HFFc6 (cell line): ENCODE measurements around the gene DPYD. TPM values are rescaled to one million over a fixed set of nuclear protein-coding genes. Genes with fewer than 3 reads are reported as not detected.

Experiments
- DNase-seq: peaks from one replicate; pipeline ENCODE4 v3.0.0-alpha.2; 2018
- H3K27ac Mint-ChIP-seq: 2 replicates; pipeline ENCODE4 v1.8.0; 2020; ENCODE audit warnings: mild to moderate bottlenecking, mixed read lengths
- H3K27me3 Mint-ChIP-seq: 2 replicates; pipeline ENCODE4 v1.8.0; 2021; ENCODE audit warnings: mild to moderate bottlenecking, moderate library complexity, mixed read lengths; ENCODE audit not compliant: insufficient read depth
- H3K36me3 Mint-ChIP-seq: 2 replicates; pipeline ENCODE4 v1.8.0; 2021; ENCODE audit warnings: low read depth, mixed read lengths
- H3K4me1 Mint-ChIP-seq: 2 replicates; pipeline ENCODE4 v1.8.0; 2020; ENCODE audit warnings: low read depth, mixed read lengths
- H3K4me3 Mint-ChIP-seq: 2 replicates; pipeline ENCODE4 v1.8.0; 2020; ENCODE audit warnings: mild to moderate bottlenecking, moderate library complexity, mixed read lengths
- H3K9me3 Mint-ChIP-seq: 2 replicates; pipeline ENCODE4 v1.8.0; 2020; ENCODE audit warnings: mild to moderate bottlenecking, mixed read lengths
- CTCF ChIP-seq: fragments of 200-600 bp; sonication (generic); IDR thresholded peaks from 2 replicates; pipeline ENCODE4 v1.5.0; 2021; ENCODE audit warnings: antibody characterized with exemption, mild to moderate bottlenecking
- total RNA-seq, 6 experiments: library from RNA; stranded (reverse); fragmentation: NEBNext Ultra II Directional; extraction: Animal tissue kit (Norgen Biotek cat#: 25700); gene quantifications; 2 replicates in 1 of 6; 3 replicates in 5 of 6; pipeline ENCODE4 v1.2.3, GENCODE V29; 2021

The DPYD gene
- total RNA-seq, 6 experiments from 2014 or later = 37.0 to 77.8 (median 67.9) TPM

- H3K4me1 Mint-ChIP-seq = peaks cover 29% of the 10 kb centered on the region
- DNase-seq = no peak
- TF ChIP-seq CTCF = no peak
These were observed 85.9 kb downstream of the DPYD start for GRCh38 chr1:97834899-97835298.

GRCh38 chr1:97833881-97834280, 87.0 kb downstream of the DPYD start:
- H3K4me3 Mint-ChIP-seq = no peak overlapping the region
- H3K9me3 Mint-ChIP-seq = no peaks in the 10 kb centered on the region
- no peak for DNase-seq
- TF ChIP-seq CTCF = no peak
- H3K4me1 Mint-ChIP-seq = peaks cover 29% of the 10 kb centered on the region
- no peak overlapping the region for H3K27ac Mint-ChIP-seq
- no peaks in the 10 kb centered on the region for H3K27me3 Mint-ChIP-seq
- peaks cover 11% of the 10 kb centered on the region for H3K36me3 Mint-ChIP-seq

More at GRCh38 chr1:97834899-97835298, 85.9 kb downstream of the DPYD start:
- Mint-ChIP-seq H3K9me3 (no peaks in the 10 kb centered on the region), H3K4me3 (no peak overlapping the region), H3K36me3 (peaks cover 11% of the 10 kb centered on the region), H3K27me3 (no peaks in the 10 kb centered on the region), H3K27ac (no peak overlapping the region)

- Mint-ChIP-seq H3K4me1 (peaks cover 29% of the 10 kb centered on the region), H3K4me3 (no peak overlapping the region), H3K36me3 (peaks cover 11% of the 10 kb centered on the region), H3K27me3 (no peaks in the 10 kb centered on the region), H3K9me3 (no peaks in the 10 kb centered on the region), H3K27ac (no peak overlapping the region)
- no peak for TF ChIP-seq CTCF
- DNase-seq = no peak
These were observed 88.4 kb downstream of the DPYD start for GRCh38 chr1:97832481-97832880.

- Mint-ChIP-seq H3K4me3 (no peak overlapping the region), H3K9me3 (no peaks in the 10 kb centered on the region), H3K4me1 (peaks cover 7% of the 10 kb centered on the region; the same call in 1 of the 2 replicates), H3K36me3 (peaks cover 12% of the 10 kb centered on the region), H3K27ac (no peak overlapping the region), H3K27me3 (no peaks in the 10 kb centered on the region)
- no peak for TF ChIP-seq CTCF
- no peak for DNase-seq
These were observed 92.9 kb downstream of the DPYD start for GRCh38 chr1:97827887-97828286.

GRCh38 chr1:97826820-97827219, 94.0 kb downstream of the DPYD start:
- Mint-ChIP-seq H3K4me3 (no peak overlapping the region), H3K36me3 (peaks cover 12% of the 10 kb centered on the region), H3K4me1 (no peaks in the 10 kb centered on the region), H3K27me3 (no peaks in the 10 kb centered on the region), H3K27ac (no peak overlapping the region), H3K9me3 (no peaks in the 10 kb centered on the region)
- no peak for TF ChIP-seq CTCF
- no peak for DNase-seq

GRCh38 chr1:97824624-97825023, 96.2 kb downstream of the DPYD start:
- H3K4me3 Mint-ChIP-seq = no peak overlapping the region
- no peak for DNase-seq
- TF ChIP-seq CTCF = no peak
- no peaks in the 10 kb centered on the region for H3K27me3 Mint-ChIP-seq
- H3K9me3 Mint-ChIP-seq = no peaks in the 10 kb centered on the region
- H3K4me1 Mint-ChIP-seq = no peaks in the 10 kb centered on the region
- peaks cover 5% of the 10 kb centered on the region; the same call in 1 of the 2 replicates for H3K36me3 Mint-ChIP-seq
- no peak overlapping the region for H3K27ac Mint-ChIP-seq
